Liver (tissue), 9 donors: ENCODE measurements around the gene CDH4. TPM values are rescaled to one million over a fixed set of nuclear protein-coding genes. Genes with fewer than 3 reads are reported as not detected.

Experiments used
- DNase-seq: peaks from one replicate; pipeline ENCODE4 v3.0.0-alpha.2; 2017; ENCODE audit warnings: low spot score
- H3K27ac ChIP-seq, 2 donors: one replicate each; pipeline ENCODE4 v1.7.0; 2013; ENCODE audit warnings: inconsistent platforms in 2 of 2, low read length in 2 of 2, control low read depth in 1 of 2, low read depth in 1 of 2, mild to moderate bottlenecking in 1 of 2
- H3K27me3 ChIP-seq, 4 donors: one replicate each; pipeline versions ENCODE4 v1.6.1 to v1.7.0; 2013; ENCODE audit warnings: low read length in 3 of 4, inconsistent platforms in 1 of 4, mild to moderate bottlenecking in 1 of 4, moderate library complexity in 1 of 4; ENCODE audit not compliant: control insufficient read depth in 4 of 4, insufficient read depth in 4 of 4
- H3K36me3 ChIP-seq, 4 donors: one replicate each; pipeline versions ENCODE4 v1.6.1 to v1.7.0; 2013; ENCODE audit warnings: low read length in 3 of 4, mild to moderate bottlenecking in 3 of 4, low read depth in 1 of 4, moderate library complexity in 1 of 4; ENCODE audit not compliant: control insufficient read depth in 4 of 4, insufficient read depth in 3 of 4
- H3K4me1 ChIP-seq, 4 donors: one replicate each; pipeline versions ENCODE4 v1.6.1 to v1.7.0; 2013; ENCODE audit warnings: low read length in 3 of 4, mild to moderate bottlenecking in 3 of 4, moderate library complexity in 1 of 4; ENCODE audit not compliant: control insufficient read depth in 4 of 4, insufficient read depth in 4 of 4
- H3K4me3 ChIP-seq, 3 donors: one replicate each; pipeline versions ENCODE4 v1.6.1 to v1.7.0; 2013; ENCODE audit warnings: low read length in 3 of 3, control low read depth in 1 of 3, low read depth in 1 of 3, mild to moderate bottlenecking in 1 of 3
- H3K9ac ChIP-seq, 2 donors: one replicate each; pipeline ENCODE4 v1.7.0; 2013; ENCODE audit warnings: low read length in 2 of 2, mild to moderate bottlenecking in 2 of 2, moderate library complexity in 2 of 2, control low read depth in 1 of 2, low read depth in 1 of 2
- H3K9me3 ChIP-seq, 4 donors: one replicate each; pipeline versions ENCODE4 v1.6.1 to v1.7.0; 2013; ENCODE audit warnings: low read length in 3 of 4; ENCODE audit not compliant: control insufficient read depth in 4 of 4
- ATF3 ChIP-seq: IDR thresholded peaks from 2 replicates; pipeline ENCODE4 v1.6.1; 2016; ENCODE audit warnings: antibody characterized with exemption
- CTCF ChIP-seq: fragments of 150-350 bp; IDR thresholded peaks from 2 replicates; pipeline ENCODE4 v1.5.1; 2017; ENCODE audit warnings: improper control_type of control experiment, low read depth, low read length; ENCODE audit not compliant: missing input control
- EGR1 ChIP-seq, 2 donors: IDR thresholded peaks; 2 replicates each; pipeline ENCODE4 v1.6.1; 2016 to 2018; ENCODE audit warnings: antibody characterized with exemption in 2 of 2, low read depth in 2 of 2
- GABPA ChIP-seq, 2 donors: IDR thresholded peaks in 1 of 2; conservative IDR thresholded peaks in 1 of 2; 2 replicates each; pipeline ENCODE4 v1.6.1; 2016; ENCODE audit warnings: antibody characterized with exemption in 2 of 2, mild to moderate bottlenecking in 1 of 2, moderate library complexity in 1 of 2
- HNF4A ChIP-seq, 2 donors: conservative IDR thresholded peaks; 2 replicates each; pipeline ENCODE4 v1.6.1; 2016; ENCODE audit warnings: antibody characterized with exemption in 2 of 2, mild to moderate bottlenecking in 2 of 2
- HNF4G ChIP-seq: IDR thresholded peaks from 2 replicates; pipeline ENCODE4 v1.6.1; 2016; ENCODE audit warnings: antibody characterized with exemption
- MAX ChIP-seq: IDR thresholded peaks from 2 replicates; pipeline ENCODE4 v1.6.1; 2016; ENCODE audit warnings: antibody characterized with exemption
- NR2F2 ChIP-seq: IDR thresholded peaks from 2 replicates; pipeline ENCODE4 v1.6.1; 2016; ENCODE audit warnings: antibody characterized with exemption
- RXRA ChIP-seq, 2 donors: IDR thresholded peaks; 2 replicates each; pipeline ENCODE4 v1.6.1; 2017 to 2018; ENCODE audit warnings: antibody characterized with exemption in 2 of 2, mild to moderate bottlenecking in 1 of 2
- SP1 ChIP-seq: IDR thresholded peaks from 2 replicates; pipeline ENCODE4 v1.6.1; 2018; ENCODE audit warnings: antibody characterized with exemption, mild to moderate bottlenecking
- TAF1 ChIP-seq: conservative IDR thresholded peaks from 2 replicates; pipeline ENCODE4 v1.6.1; 2016; ENCODE audit warnings: antibody characterized with exemption, mild to moderate bottlenecking
- YY1 ChIP-seq: IDR thresholded peaks from 2 replicates; pipeline ENCODE4 v1.6.1; 2016; ENCODE audit warnings: antibody characterized with exemption, mild to moderate bottlenecking
- WGBS: extraction: QIAGEN DNeasy Blood & Tissue Kit; methylation state at CpG from one replicate; pipeline ENCODE4 v1.1.7; 2013; 5-methylcytosine and 5-hydroxymethylcytosine counted together
- polyA plus RNA-seq, 2 donors: library from polyadenylated mRNA; stranded (reverse) in 1 of 2; unstranded in 1 of 2; fragments of 200-250 nt in 1 of 2; fragments of >200 nt in 1 of 2; fragmentation: Nextera tagmentation in 1 of 2; extraction: Ambion mirVana in 1 of 2; gene quantifications; one replicate each; pipeline versions ENCODE4 v1.2.1 to v1.2.3, GENCODE V29; 2013 to 2015
- total RNA-seq, 2 donors: library from RNA; depleted of rRNA; stranded (reverse); fragments of >200 nt; gene quantifications; one replicate each; pipeline ENCODE4 v1.2.3, GENCODE V29; 2014
- donor health status: healthy.
- donor health status: healthy.
- donor health status: healthy.
- donor health status: healthy.
- donor health status: healthy.

The CDH4 gene
- total and polyA plus RNA-seq, 4 donors = 0.03 to 0.25 (median 0.19) TPM; not detected in 1

- TF ChIP-seq RXRA (IDR thresholded peaks at IDR 0.05) (no peak), CTCF (no peak), EGR1 (IDR thresholded peaks at IDR 0.05; ENCODE audit: low read depth in 2 of 2) (no peak), TAF1 (no peak)
These were observed 427.4 kb downstream of the CDH4 start (continued) for GRCh38 chr20:61679473-61679872.

GRCh38 chr20:61680096-61680495 is 428.0 kb downstream of the CDH4 start:
- H3K9ac ChIP-seq = no peak overlapping the region
- TF ChIP-seq YY1 (no peak), SP1 (no peak), HNF4G (no peak), MAX (no peak), NR2F2 (no peak), CTCF (no peak), ATF3 (no peak), GABPA (IDR thresholded peaks at IDR 0.05 in 1 of 2, conservative IDR thresholded peaks at IDR 0.05 in 1 of 2) (no peak), HNF4A (conservative IDR thresholded peaks at IDR 0.05) (no peak)
- 82% methylated on average over 7 of the region's 7 CpGs for WGBS
- H3K4me3 ChIP-seq = no peak overlapping the region
- H3K36me3 ChIP-seq = no peaks in the 10 kb centered on the region
- DNase-seq = no peak
- H3K27ac ChIP-seq = no peak overlapping the region
- H3K9me3 ChIP-seq = no peaks in the 10 kb centered on the region
- H3K4me1 ChIP-seq = no peaks in the 10 kb centered on the region
- peaks cover 0 to 3% (median 0%) of the 10 kb centered on the region in 4 donors for H3K27me3 ChIP-seq

- no peaks in the 10 kb centered on the region for H3K4me1 ChIP-seq
- 63% methylated on average over 5 of the region's 5 CpGs for WGBS
- no peak overlapping the region for H3K4me3 ChIP-seq
- H3K9me3 ChIP-seq = no peaks in the 10 kb centered on the region
- no peak for TF ChIP-seq HNF4A (conservative IDR thresholded peaks at IDR 0.05)
- TF ChIP-seq YY1 = no peak
- TF ChIP-seq EGR1 (IDR thresholded peaks at IDR 0.05; ENCODE audit: low read depth in 2 of 2) = no peak
- no peak for TF ChIP-seq TAF1
- no peaks in the 10 kb centered on the region for H3K36me3 ChIP-seq
- no peak overlapping the region for H3K27ac ChIP-seq
- no peak overlapping the region for H3K9ac ChIP-seq
- H3K27me3 ChIP-seq = peaks cover 0 to 3% (median 0%) of the 10 kb centered on the region in 4 donors
- no peak for DNase-seq
These were observed 430.3 kb downstream of the CDH4 start for GRCh38 chr20:61682114-61682995.
